Inflammatory macrophage (primary cell): ENCODE measurements around the gene CAPN5.

Source experiments
- DNase-seq, 2 donors: peaks; one replicate each; pipeline ENCODE4 v3.0.0-alpha.2; 2020 to 2022

CAPN5 gene

GRCh38 chr11:77153276-77154185, 86.8 kb downstream of the CAPN5 start:
- no peak for DNase-seq

GRCh38 chr11:77154381-77155081, 87.8 kb downstream of the CAPN5 start:
- DNase-seq = no peak

GRCh38 chr11:77155082-77155475, 88.3 kb downstream of the CAPN5 start:
- DNase-seq = no peak

GRCh38 chr11:77155556-77156130, 88.9 kb downstream of the CAPN5 start:
- DNase-seq = no peak

- DNase-seq = no peak
Observed at GRCh38 chr11:77156396-77157195, 89.8 kb downstream of the CAPN5 start.

GRCh38 chr11:77158041-77158695, 91.4 kb downstream of the CAPN5 start:
- no peak for DNase-seq

- DNase-seq = no peak
Observed at GRCh38 chr11:77159219-77159936, 92.6 kb downstream of the CAPN5 start.

GRCh38 chr11:77159937-77160495, 93.2 kb downstream of the CAPN5 start:
- DNase-seq = no peak

GRCh38 chr11:77163271-77163670, 96.5 kb downstream of the CAPN5 start:
- no peak for DNase-seq

- no peak for DNase-seq
Observed at GRCh38 chr11:77165066-77165465, 98.3 kb downstream of the CAPN5 start.

GRCh38 chr11:77166021-77166420, 99.2 kb downstream of the CAPN5 start:
- DNase-seq = no peak

- no peak for DNase-seq
Observed at GRCh38 chr11:77167111-77167626, 100.4 kb downstream of the CAPN5 start.

- DNase-seq = no peak
Observed at GRCh38 chr11:77167791-77168190, 101.0 kb downstream of the CAPN5 start.

- DNase-seq = no peak
Observed at GRCh38 chr11:77170107-77170506, 103.3 kb downstream of the CAPN5 start.

GRCh38 chr11:77171254-77171653, 104.5 kb downstream of the CAPN5 start:
- no peak for DNase-seq

- DNase-seq = no peak
Observed at GRCh38 chr11:77171885-77172665, 105.3 kb downstream of the CAPN5 start.

GRCh38 chr11:77172666-77172982, 105.9 kb downstream of the CAPN5 start:
- DNase-seq = no peak

- DNase-seq = no peak
Observed at GRCh38 chr11:77173494-77173893, 106.7 kb downstream of the CAPN5 start.

GRCh38 chr11:77174559-77174958, 107.8 kb downstream of the CAPN5 start:
- no peak for DNase-seq
